HEK293 (cell line): ENCODE data around the gene RELB.
A peak's percentile ranks its signal among the peaks of the same experiment; 100 is the strongest.

Experiments used
- CTCF ChIA-PET: fragments of 350-600 bp; formaldehyde crosslinking; extraction: SDS; loops from one replicate; lab custom pipeline; 2021; ENCODE audit warnings: antibody characterized with exemption; lab: Yijun Ruan, JAX
- POLR2A ChIA-PET: fragments of 300-600 bp; formaldehyde crosslinking; extraction: SDS; loops from one replicate; lab custom pipeline; 2020; ENCODE audit warnings: antibody characterized with exemption, inconsistent platforms; lab: Yijun Ruan, JAX
- H3K27ac ChIP-seq: fragments of 200-500 bp; sonication (Bioruptor generic); 2 replicates; pipeline ENCODE4 v1.5.1; 2014; ENCODE audit warnings: low read depth, low read length, control low read depth, inconsistent platforms; ENCODE audit errors: extremely low read depth
- H3K36me3 ChIP-seq, 2 experiments: fragments of 200-500 bp in 1 of 2; sonication (Bioruptor generic) in 1 of 2; 1 replicate in 1 of 2; 2 replicates in 1 of 2; pipeline ENCODE4 v1.5.1; 2014 to 2017; ENCODE audit warnings: inconsistent platforms in 2 of 2, low read length in 2 of 2; ENCODE audit not compliant: control insufficient read depth in 2 of 2, insufficient read depth in 1 of 2
- H3K4me1 ChIP-seq: fragments of 200-500 bp; sonication (Bioruptor generic); 2 replicates; pipeline ENCODE4 v1.5.1; 2014; ENCODE audit warnings: mild to moderate bottlenecking, low read length, inconsistent platforms; ENCODE audit not compliant: control insufficient read depth, insufficient read depth
- H3K4me3 ChIP-seq: 2 replicates; pipeline ENCODE4 v1.5.1; 2011; ENCODE audit warnings: low read depth, mild to moderate bottlenecking, control low read depth, low read length, moderate library complexity
- H3K9me3 ChIP-seq: fragments of 200-500 bp; sonication (Bioruptor generic); 2 replicates; pipeline ENCODE4 v1.5.1; 2014; ENCODE audit warnings: low read depth, low read length, inconsistent platforms; ENCODE audit not compliant: control insufficient read depth, insufficient read depth
- GLI4 ChIP-seq: fragments of 450-650 bp; formaldehyde crosslinking; IDR thresholded peaks from 2 replicates; pipeline ENCODE4 v1.5.1; 2016; ENCODE audit warnings: missing biosample characterization, missing genetic modification characterization
- REPIN1 ChIP-seq: fragments of 450-650 bp; formaldehyde crosslinking; IDR thresholded peaks from 2 replicates; pipeline ENCODE4 v1.5.1; 2017; ENCODE audit warnings: missing biosample characterization, missing genetic modification characterization, low read depth
- ZBTB8A ChIP-seq: fragments of 450-650 bp; formaldehyde crosslinking; IDR thresholded peaks from 2 replicates; pipeline ENCODE4 v1.5.1; 2016; ENCODE audit warnings: missing biosample characterization, missing genetic modification characterization
- ZFP69B ChIP-seq: fragments of 450-650 bp; formaldehyde crosslinking; IDR thresholded peaks from 2 replicates; pipeline ENCODE4 v1.5.1; 2016; ENCODE audit warnings: missing biosample characterization, missing genetic modification characterization
- ZNF112 ChIP-seq: fragments of 450-650 bp; formaldehyde crosslinking; IDR thresholded peaks from 2 replicates; pipeline ENCODE4 v1.5.0; 2017; ENCODE audit warnings: missing biosample characterization, missing genetic modification characterization
- ZNF214 ChIP-seq: fragments of 450-650 bp; formaldehyde crosslinking; IDR thresholded peaks from 2 replicates; pipeline ENCODE4 v1.5.1; 2017; ENCODE audit warnings: missing biosample characterization, mild to moderate bottlenecking, missing genetic modification characterization, borderline replicate concordance
- ZNF561 ChIP-seq: fragments of 450-650 bp; IDR thresholded peaks from 2 replicates; pipeline ENCODE4 v1.5.1; 2018; ENCODE audit warnings: missing biosample characterization, missing genetic modification characterization, borderline replicate concordance
- ZNF600 ChIP-seq: fragments of 450-650 bp; formaldehyde crosslinking; IDR thresholded peaks from 2 replicates; pipeline ENCODE4 v1.5.1; 2016; ENCODE audit warnings: missing biosample characterization, missing genetic modification characterization
- ZNF792 ChIP-seq: fragments of 450-650 bp; formaldehyde crosslinking; IDR thresholded peaks from 2 replicates; pipeline ENCODE4 v1.5.1; 2016; ENCODE audit warnings: missing biosample characterization, missing genetic modification characterization
- TF ChIP-seq, protein P1 (sequence below): fragments of 450-650 bp; formaldehyde crosslinking; IDR thresholded peaks from 2 replicates; pipeline ENCODE4 v1.5.1; 2016; ENCODE audit warnings: missing biosample characterization, missing genetic modification characterization
- TF ChIP-seq, protein P2 (sequence below): fragments of 450-650 bp; formaldehyde crosslinking; IDR thresholded peaks from 2 replicates; pipeline ENCODE4 v1.5.1; 2016; ENCODE audit warnings: missing biosample characterization, missing genetic modification characterization
- TF ChIP-seq, protein P3 (sequence below): fragments of 450-650 bp; formaldehyde crosslinking; IDR thresholded peaks from 2 replicates; pipeline ENCODE4 v1.5.1; 2016; ENCODE audit warnings: missing biosample characterization, missing genetic modification characterization
- TF ChIP-seq, protein P4 (sequence below): fragments of 450-650 bp; formaldehyde crosslinking; IDR thresholded peaks from 2 replicates; pipeline ENCODE4 v1.5.1; 2016; ENCODE audit warnings: missing biosample characterization, missing genetic modification characterization
- TF ChIP-seq, protein P5 (sequence below): fragments of 450-650 bp; formaldehyde crosslinking; IDR thresholded peaks from 2 replicates; pipeline ENCODE4 v1.5.1; 2016; ENCODE audit warnings: missing biosample characterization, missing genetic modification characterization
- TF ChIP-seq, protein P6 (sequence below): fragments of 450-650 bp; formaldehyde crosslinking; IDR thresholded peaks from 2 replicates; pipeline ENCODE4 v1.5.1; 2017; ENCODE audit warnings: missing biosample characterization, missing genetic modification characterization
- TF ChIP-seq, protein P7 (sequence below): fragments of 450-650 bp; formaldehyde crosslinking; IDR thresholded peaks from 2 replicates; pipeline ENCODE4 v1.5.1; 2016; ENCODE audit warnings: missing biosample characterization, missing genetic modification characterization

RELB gene

DNA sequence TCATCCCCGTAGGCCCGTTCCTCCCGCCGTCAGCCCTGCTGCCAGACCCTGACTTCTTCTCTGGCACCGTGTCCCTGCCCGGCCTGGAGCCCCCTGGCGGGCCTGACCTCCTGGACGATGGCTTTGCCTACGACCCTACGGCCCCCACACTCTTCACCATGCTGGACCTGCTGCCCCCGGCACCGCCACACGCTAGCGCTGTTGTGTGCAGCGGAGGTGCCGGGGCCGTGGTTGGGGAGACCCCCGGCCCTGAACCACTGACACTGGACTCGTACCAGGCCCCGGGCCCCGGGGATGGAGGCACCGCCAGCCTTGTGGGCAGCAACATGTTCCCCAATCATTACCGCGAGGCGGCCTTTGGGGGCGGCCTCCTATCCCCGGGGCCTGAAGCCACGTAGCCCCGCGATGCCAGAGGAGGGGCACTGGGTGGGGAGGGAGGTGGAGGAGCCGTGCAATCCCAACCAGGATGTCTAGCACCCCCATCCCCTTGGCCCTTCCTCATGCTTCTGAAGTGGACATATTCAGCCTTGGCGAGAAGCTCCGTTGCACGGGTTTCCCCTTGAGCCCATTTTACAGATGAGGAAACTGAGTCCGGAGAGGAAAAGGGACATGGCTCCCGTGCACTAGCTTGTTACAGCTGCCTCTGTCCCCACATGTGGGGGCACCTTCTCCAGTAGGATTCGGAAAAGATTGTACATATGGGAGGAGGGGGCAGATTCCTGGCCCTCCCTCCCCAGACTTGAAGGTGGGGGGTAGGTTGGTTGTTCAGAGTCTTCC is 36.3 kb downstream of the RELB start:
- Histone ChIP-seq H3K4me1 (peaks cover 7% of the 10 kb centered on the region), H3K27ac (no peak overlapping the region), H3K36me3 (peaks cover 27 to 30% of the 10 kb centered on the region in 2 experiments), H3K9me3 (no peaks in the 10 kb centered on the region), H3K4me3 (no peak overlapping the region)
- TF ChIP-seq, protein P1, sequence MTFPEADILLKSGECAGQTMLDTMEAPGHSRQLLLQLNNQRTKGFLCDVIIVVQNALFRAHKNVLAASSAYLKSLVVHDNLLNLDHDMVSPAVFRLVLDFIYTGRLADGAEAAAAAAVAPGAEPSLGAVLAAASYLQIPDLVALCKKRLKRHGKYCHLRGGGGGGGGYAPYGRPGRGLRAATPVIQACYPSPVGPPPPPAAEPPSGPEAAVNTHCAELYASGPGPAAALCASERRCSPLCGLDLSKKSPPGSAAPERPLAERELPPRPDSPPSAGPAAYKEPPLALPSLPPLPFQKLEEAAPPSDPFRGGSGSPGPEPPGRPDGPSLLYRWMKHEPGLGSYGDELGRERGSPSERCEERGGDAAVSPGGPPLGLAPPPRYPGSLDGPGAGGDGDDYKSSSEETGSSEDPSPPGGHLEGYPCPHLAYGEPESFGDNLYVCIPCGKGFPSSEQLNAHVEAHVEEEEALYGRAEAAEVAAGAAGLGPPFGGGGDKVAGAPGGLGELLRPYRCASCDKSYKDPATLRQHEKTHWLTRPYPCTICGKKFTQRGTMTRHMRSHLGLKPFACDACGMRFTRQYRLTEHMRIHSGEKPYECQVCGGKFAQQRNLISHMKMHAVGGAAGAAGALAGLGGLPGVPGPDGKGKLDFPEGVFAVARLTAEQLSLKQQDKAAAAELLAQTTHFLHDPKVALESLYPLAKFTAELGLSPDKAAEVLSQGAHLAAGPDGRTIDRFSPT (tag by site-specific recombination) = no peak
- TF ChIP-seq, protein P2, sequence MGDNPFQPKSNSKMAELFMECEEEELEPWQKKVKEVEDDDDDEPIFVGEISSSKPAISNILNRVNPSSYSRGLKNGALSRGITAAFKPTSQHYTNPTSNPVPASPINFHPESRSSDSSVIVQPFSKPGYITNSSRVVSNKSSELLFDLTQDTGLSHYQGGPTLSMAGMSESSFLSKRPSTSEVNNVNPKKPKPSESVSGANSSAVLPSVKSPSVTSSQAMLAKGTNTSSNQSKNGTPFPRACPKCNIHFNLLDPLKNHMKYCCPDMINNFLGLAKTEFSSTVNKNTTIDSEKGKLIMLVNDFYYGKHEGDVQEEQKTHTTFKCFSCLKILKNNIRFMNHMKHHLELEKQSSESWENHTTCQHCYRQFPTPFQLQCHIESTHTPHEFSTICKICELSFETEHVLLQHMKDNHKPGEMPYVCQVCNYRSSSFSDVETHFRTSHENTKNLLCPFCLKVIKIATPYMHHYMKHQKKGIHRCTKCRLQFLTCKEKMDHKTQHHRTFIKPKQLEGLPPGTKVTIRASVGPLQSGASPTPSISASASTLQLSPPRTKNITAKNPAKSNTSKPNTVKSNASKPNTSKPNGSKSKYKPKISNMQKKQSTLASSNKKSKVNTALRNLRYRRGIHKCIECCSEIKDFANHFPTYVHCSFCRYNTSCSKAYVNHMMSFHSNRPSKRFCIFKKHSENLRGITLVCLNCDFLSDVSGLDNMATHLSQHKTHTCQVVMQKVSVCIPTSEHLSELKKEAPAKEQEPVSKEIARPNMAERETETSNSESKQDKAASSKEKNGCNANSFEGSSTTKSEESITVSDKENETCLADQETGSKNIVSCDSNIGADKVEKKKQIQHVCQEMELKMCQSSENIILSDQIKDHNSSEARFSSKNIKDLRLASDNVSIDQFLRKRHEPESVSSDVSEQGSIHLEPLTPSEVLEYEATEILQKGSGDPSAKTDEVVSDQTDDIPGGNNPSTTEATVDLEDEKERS (tag by site-specific recombination) = 0 out of 2 replicates have a peak, but pooled peaks have one; percentile 37
- TF ChIP-seq, protein P3, sequence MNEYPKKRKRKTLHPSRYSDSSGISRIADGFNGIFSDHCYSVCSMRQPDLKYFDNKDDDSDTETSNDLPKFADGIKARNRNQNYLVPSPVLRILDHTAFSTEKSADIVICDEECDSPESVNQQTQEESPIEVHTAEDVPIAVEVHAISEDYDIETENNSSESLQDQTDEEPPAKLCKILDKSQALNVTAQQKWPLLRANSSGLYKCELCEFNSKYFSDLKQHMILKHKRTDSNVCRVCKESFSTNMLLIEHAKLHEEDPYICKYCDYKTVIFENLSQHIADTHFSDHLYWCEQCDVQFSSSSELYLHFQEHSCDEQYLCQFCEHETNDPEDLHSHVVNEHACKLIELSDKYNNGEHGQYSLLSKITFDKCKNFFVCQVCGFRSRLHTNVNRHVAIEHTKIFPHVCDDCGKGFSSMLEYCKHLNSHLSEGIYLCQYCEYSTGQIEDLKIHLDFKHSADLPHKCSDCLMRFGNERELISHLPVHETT (tag by site-specific recombination) = no peak
- ChIA-PET CTCF (interaction anchor here (0.6 to 1.2 kb wide), 5 partner anchors 16 to 489 kb away, joined by 3 to 4 read pairs (median 3); partner anchors contain the start of gene TRAPPC6A), POLR2A (interaction anchor here (1.1 to 2.5 kb wide), 3 partner anchors 13 to 80 kb away, joined by 3 to 35 read pairs (median 7); no protein-coding TSS in a partner anchor)

DNA sequence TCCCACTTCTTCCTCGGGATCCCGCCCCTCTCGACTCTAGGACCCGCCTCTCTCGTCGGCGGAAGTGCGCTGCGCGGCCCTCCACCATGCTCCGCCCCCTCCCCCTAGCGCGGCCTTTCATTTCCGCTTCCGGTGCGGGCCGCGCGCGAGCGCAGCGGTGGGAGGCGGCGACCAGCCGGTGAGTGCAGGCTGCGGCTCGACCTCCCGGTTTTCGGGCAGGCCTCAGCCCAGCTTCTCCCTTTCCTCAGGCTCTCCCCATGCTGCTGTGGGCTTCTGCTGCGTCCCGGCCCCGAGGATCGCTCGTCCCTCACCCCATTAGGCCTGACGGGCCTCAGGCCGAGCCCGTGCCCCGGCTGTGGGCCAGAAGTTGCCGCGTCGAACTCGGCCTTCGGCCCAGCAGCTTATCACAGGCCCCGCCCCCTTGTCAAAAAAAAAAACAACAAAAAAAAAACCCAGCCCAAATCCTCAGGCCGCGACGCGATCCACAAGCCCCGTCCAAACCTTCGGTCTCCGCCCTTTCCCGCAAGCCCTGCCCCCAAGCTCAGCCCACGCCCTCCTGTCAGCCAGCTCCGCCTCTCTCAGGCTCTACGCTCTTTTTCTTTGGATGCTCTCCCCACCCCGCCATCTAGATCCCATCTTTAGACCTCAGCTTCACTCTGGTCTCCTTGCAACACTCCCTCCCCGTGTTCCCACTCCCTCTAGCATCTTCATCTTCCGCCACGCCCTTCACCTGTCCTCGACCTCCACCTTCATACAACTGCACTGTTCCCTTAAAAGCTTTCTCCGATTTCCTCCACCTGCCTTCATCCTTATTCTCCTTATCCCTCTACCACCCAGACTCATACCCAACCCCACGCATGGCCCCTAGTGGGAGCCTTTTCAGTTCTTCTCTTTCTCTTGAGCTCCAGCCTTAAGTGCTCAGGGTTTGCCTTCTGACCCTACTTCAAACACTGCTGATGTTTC is 37.9 kb downstream of the RELB start, which contains the start of gene CLASRP:
TSS of gene CLASRP (plus strand) at position 115 of the 963 bp plus-strand sequence. CDS start 1,168 bp downstream, outside the sequence.
- H3K4me1 ChIP-seq = peaks cover 7% of the 10 kb centered on the region
- no peaks in the 10 kb centered on the region for H3K9me3 ChIP-seq
- peak within 1 kb of the TSS; percentile 96 for H3K4me3 ChIP-seq
- H3K36me3 ChIP-seq = peaks cover 43 to 45% of the 10 kb centered on the region in 2 experiments
- CTCF ChIA-PET = interaction anchor here (0.6 to 9.8 kb wide), 6 partner anchors 22 to 300 kb away, joined by 3 to 65 read pairs (median 5); no protein-coding TSS in a partner anchor
- POLR2A ChIA-PET = interaction anchor here (0.5 to 2.6 kb wide), 44 partner anchors 8 to 603 kb away, joined by 3 to 35 read pairs (median 4); partner anchors contain the start of genes BLOC1S3, CLPTM1, ERCC2 and NECTIN2
- H3K27ac ChIP-seq = peak within 1 kb of the TSS; percentile 99
- TF ChIP-seq ZFP69B (tag by site-specific recombination) (peak; percentile 62), GLI4 (0 out of 2 replicates have a peak, but pooled peaks have one; percentile 19), REPIN1 (tag by site-specific recombination) (peak; percentile 90; the same call in 1 of the 2 replicates), ZBTB8A (tag by site-specific recombination) (no peak), ZNF600 (tag by site-specific recombination) (0 out of 2 replicates have a peak, but pooled peaks have one; percentile 22), ZNF792 (peak; percentile 82; the same call in 1 of the 2 replicates), ZNF214 (no peak), ZNF112 (tag by site-specific recombination) (no peak), ZNF561 (tag by site-specific recombination) (peak; percentile 69; the same call in 1 of the 2 replicates)
- TF ChIP-seq, protein P4, sequence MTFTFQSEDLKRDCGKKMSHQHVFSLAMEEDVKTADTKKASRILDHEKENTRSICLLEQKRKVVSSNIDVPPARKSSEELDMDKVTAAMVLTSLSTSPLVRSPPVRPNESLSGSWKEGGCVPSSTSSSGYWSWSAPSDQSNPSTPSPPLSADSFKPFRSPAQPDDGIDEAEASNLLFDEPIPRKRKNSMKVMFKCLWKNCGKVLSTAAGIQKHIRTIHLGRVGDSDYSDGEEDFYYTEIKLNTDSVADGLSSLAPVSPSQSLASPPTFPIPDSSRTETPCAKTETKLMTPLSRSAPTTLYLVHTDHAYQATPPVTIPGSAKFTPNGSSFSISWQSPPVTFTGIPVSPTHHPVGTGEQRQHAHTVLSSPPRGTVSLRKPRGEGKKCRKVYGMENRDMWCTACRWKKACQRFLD (tag by site-specific recombination) = 0 out of 2 replicates have a peak, but pooled peaks have one; percentile 30
- TF ChIP-seq, protein P5, sequence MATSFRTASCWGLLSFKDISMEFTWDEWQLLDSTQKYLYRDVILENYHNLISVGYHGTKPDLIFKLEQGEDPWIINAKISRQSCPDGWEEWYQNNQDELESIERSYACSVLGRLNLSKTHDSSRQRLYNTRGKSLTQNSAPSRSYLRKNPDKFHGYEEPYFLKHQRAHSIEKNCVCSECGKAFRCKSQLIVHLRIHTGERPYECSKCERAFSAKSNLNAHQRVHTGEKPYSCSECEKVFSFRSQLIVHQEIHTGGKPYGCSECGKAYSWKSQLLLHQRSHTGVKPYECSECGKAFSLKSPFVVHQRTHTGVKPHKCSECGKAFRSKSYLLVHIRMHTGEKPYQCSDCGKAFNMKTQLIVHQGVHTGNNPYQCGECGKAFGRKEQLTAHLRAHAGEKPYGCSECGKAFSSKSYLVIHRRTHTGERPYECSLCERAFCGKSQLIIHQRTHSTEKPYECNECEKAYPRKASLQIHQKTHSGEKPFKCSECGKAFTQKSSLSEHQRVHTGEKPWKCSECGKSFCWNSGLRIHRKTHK (tag by site-specific recombination) = no peak
- TF ChIP-seq, protein P6, sequence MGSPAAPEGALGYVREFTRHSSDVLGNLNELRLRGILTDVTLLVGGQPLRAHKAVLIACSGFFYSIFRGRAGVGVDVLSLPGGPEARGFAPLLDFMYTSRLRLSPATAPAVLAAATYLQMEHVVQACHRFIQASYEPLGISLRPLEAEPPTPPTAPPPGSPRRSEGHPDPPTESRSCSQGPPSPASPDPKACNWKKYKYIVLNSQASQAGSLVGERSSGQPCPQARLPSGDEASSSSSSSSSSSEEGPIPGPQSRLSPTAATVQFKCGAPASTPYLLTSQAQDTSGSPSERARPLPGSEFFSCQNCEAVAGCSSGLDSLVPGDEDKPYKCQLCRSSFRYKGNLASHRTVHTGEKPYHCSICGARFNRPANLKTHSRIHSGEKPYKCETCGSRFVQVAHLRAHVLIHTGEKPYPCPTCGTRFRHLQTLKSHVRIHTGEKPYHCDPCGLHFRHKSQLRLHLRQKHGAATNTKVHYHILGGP (tag by site-specific recombination) = no peak
- TF ChIP-seq, protein P7, sequence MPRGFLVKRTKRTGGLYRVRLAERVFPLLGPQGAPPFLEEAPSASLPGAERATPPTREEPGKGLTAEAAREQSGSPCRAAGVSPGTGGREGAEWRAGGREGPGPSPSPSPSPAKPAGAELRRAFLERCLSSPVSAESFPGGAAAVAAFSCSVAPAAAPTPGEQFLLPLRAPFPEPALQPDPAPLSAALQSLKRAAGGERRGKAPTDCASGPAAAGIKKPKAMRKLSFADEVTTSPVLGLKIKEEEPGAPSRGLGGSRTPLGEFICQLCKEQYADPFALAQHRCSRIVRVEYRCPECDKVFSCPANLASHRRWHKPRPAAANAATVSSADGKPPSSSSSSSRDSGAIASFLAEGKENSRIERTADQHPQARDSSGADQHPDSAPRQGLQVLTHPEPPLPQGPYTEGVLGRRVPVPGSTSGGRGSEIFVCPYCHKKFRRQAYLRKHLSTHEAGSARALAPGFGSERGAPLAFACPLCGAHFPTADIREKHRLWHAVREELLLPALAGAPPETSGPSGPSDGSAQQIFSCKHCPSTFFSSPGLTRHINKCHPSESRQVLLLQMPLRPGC (tag by site-specific recombination) = no peak
